B cell (primary cell): ENCODE results near the gene FGA. TPM values are rescaled to one million over a fixed set of nuclear protein-coding genes. Genes with fewer than 3 reads are reported as not detected.

ENCODE experiments used
- ATAC-seq: fragments of 200-7000 bp; cut with Tn5 transposase; one replicate; pipeline ENCODE4 v1.10.0; 2021; ENCODE audit warnings: low read depth, mild to moderate bottlenecking, moderate number of reproducible peaks, moderate library complexity
- CTCF ChIA-PET: fragments of 350-600 bp; sonication (Branson Sonifier 250); formaldehyde crosslinking; loops from one replicate; lab custom pipeline; 2021; ENCODE audit warnings: antibody characterized with exemption, inconsistent platforms; lab: Charles Lee
- POLR2A ChIA-PET: fragments of 350-600 bp; sonication (Branson Sonifier 250); formaldehyde crosslinking; loops from one replicate; lab custom pipeline; 2021; ENCODE audit warnings: antibody characterized with exemption; lab: Charles Lee
- DNase-seq: peaks from one replicate; pipeline ENCODE4 v3.0.0; 2013
- H2AFZ ChIP-seq: 2 replicates; pipeline ENCODE4 v1.6.1; 2012; ENCODE audit warnings: mild to moderate bottlenecking, low read depth, low read length; ENCODE audit not compliant: insufficient read depth, poor library complexity, severe bottlenecking
- H3K27ac ChIP-seq, 2 donors: 1 replicate in 1 of 2; 2 replicates in 1 of 2; pipeline ENCODE4 v1.5.1; 2012 to 2013; ENCODE audit warnings: low read length in 2 of 2, mild to moderate bottlenecking in 2 of 2, moderate library complexity in 1 of 2
- H3K27me3 ChIP-seq, 4 experiments: fragments of 200-600 bp in 1 of 4; sonication (generic) in 1 of 4; replicated peaks in 1 of 4; 1 replicate in 2 of 4; 2 replicates in 2 of 4; pipeline versions ENCODE4 v1.6.1 to v1.7.0; 2013 to 2016; ENCODE audit warnings: low read length in 3 of 4, mild to moderate bottlenecking in 2 of 4, mixed read lengths in 1 of 4, moderate library complexity in 1 of 4; ENCODE audit not compliant: insufficient read depth in 4 of 4, control insufficient read depth in 3 of 4; ENCODE audit errors: control extremely low read depth in 1 of 4
- H3K36me3 ChIP-seq, 2 experiments: replicated peaks in 1 of 2; 1 replicate in 1 of 2; 2 replicates in 1 of 2; pipeline versions ENCODE4 v1.6.1 to v1.7.1; 2013; ENCODE audit warnings: low read length in 1 of 2; ENCODE audit not compliant: insufficient read depth in 2 of 2, control insufficient read depth in 1 of 2; ENCODE audit errors: control extremely low read depth in 1 of 2, extremely low read depth in 1 of 2
- H3K4me1 ChIP-seq, 2 donors: fragments of 200-600 bp in 1 of 2; sonication (generic) in 1 of 2; 1 replicate in 1 of 2; 2 replicates in 1 of 2; pipeline versions ENCODE4 v1.5.1 to v1.6.1; 2013 to 2017; ENCODE audit warnings: low read length in 2 of 2; ENCODE audit not compliant: control insufficient read depth in 2 of 2, insufficient read depth in 2 of 2
- H3K4me2 ChIP-seq: replicated peaks from 2 replicates; pipeline ENCODE3; 2012; ENCODE audit warnings: mild to moderate bottlenecking, low read depth, low read length; ENCODE audit not compliant: poor library complexity, severe bottlenecking
- H3K4me3 ChIP-seq, 5 experiments: fragments of 200-600 bp in 1 of 5; sonication (generic) in 1 of 5; 1 replicate in 3 of 5; 2 replicates in 2 of 5; pipeline versions ENCODE4 v1.5.1 to v1.7.0; 2011 to 2016; ENCODE audit warnings: low read length in 4 of 5, mild to moderate bottlenecking in 4 of 5, low read depth in 2 of 5, control low read depth in 1 of 5, moderate library complexity in 1 of 5; ENCODE audit not compliant: insufficient read depth in 1 of 5; ENCODE audit errors: control extremely low read depth in 1 of 5, extremely low read depth in 1 of 5
- H3K79me2 ChIP-seq: fragments of 200-600 bp; sonication (generic); one replicate; pipeline ENCODE4 v1.6.0; 2016; ENCODE audit warnings: low read length; ENCODE audit not compliant: control insufficient read depth, insufficient read depth
- H3K9ac ChIP-seq: fragments of 200-600 bp; sonication (generic); 2 replicates; pipeline ENCODE4 v1.6.1; 2017; ENCODE audit warnings: mild to moderate bottlenecking, low read length, moderate library complexity
- H3K9me3 ChIP-seq, 3 donors: one replicate each; pipeline versions ENCODE4 v1.6.1 to v1.7.1; 2013; ENCODE audit warnings: low read length in 2 of 3; ENCODE audit not compliant: control insufficient read depth in 2 of 3, insufficient read depth in 1 of 3; ENCODE audit errors: control extremely low read depth in 1 of 3
- H4K20me1 ChIP-seq: 2 replicates; pipeline ENCODE4 v1.6.0; 2012; ENCODE audit warnings: mild to moderate bottlenecking, low read length; ENCODE audit not compliant: insufficient read depth, control insufficient read depth, poor library complexity, severe bottlenecking
- H3K27ac Mint-ChIP-seq: one replicate; pipeline ENCODE4 v1.8.0; 2021; ENCODE audit warnings: mixed read lengths
- H3K27me3 Mint-ChIP-seq: one replicate; pipeline ENCODE4 v1.8.0; 2021; ENCODE audit warnings: mixed read lengths
- H3K4me1 Mint-ChIP-seq: one replicate; pipeline ENCODE4 v1.8.0; 2021; ENCODE audit warnings: mixed read lengths
- H3K4me3 Mint-ChIP-seq: one replicate; pipeline ENCODE4 v1.8.0; 2021; ENCODE audit warnings: mixed read lengths
- H3K9me3 Mint-ChIP-seq: one replicate; pipeline ENCODE4 v1.8.0; 2022; ENCODE audit warnings: mixed read lengths; ENCODE audit not compliant: insufficient read depth
- CTCF ChIP-seq: fragments of 200-600 bp; IDR thresholded peaks from one replicate; pipeline ENCODE4 v1.8.0; 2022; ENCODE audit warnings: antibody characterized with exemption, mild to moderate bottlenecking
- EZH2 ChIP-seq: IDR thresholded peaks from 2 replicates; pipeline ENCODE4 v1.6.1; 2012; ENCODE audit warnings: borderline replicate concordance, low read depth, mild to moderate bottlenecking, moderate library complexity, low read length; ENCODE audit not compliant: insufficient read depth, poor library complexity, severe bottlenecking
- WGBS: methylation state at CpG from one replicate; pipeline ENCODE4 v1.1.5; 2013; ENCODE audit warnings: missing lambda C conversion rate; ENCODE audit not compliant: insufficient coverage; 5-methylcytosine and 5-hydroxymethylcytosine counted together
- intact Hi-C: fragments of 100-400 bp; cut with micrococcal nuclease; formaldehyde crosslinking; loops from one replicate; pipeline ENCODE4 v1.10.0; 2022
- polyA plus RNA-seq: library from polyadenylated mRNA; depleted of rRNA; stranded (reverse); fragments of >200 nt; gene quantifications from 2 replicates; pipeline ENCODE4 v1.2.3, GENCODE V29; 2012
- total RNA-seq, 2 donors: library from RNA; stranded (reverse); fragments of 120-200 nt in 1 of 2; gene quantifications; 1 replicate in 1 of 2; 2 replicates in 1 of 2; pipeline versions ENCODE4 v1.2.3 to v1.2.4, GENCODE V29; 2013 to 2022

FGA gene
- total and polyA plus RNA-seq, 2 donors (not counting 1 experiment from before 2014, with no cell fraction given), result not detected

- peaks cover 0 to 1% (median 0%) of the 10 kb centered on the region in 3 donors for H3K9me3 ChIP-seq
- CTCF ChIA-PET, result no interaction called here
- 90% methylated on average over 1 of the region's 2 CpGs for WGBS
Measured at GRCh38 chr4:154631828-154632227, 41.3 kb upstream of the FGA start.

GRCh38 chr4:154630324-154630723 lies 39.8 kb upstream of the FGA start:
- Histone ChIP-seq H3K9me3 (peaks cover 0 to 1% (median 0%) of the 10 kb centered on the region in 3 donors), H3K4me2 (no peak overlapping the region), H3K79me2 (no peaks in the 10 kb centered on the region), H3K27ac (no peak overlapping the region), H3K9ac (no peak overlapping the region), H4K20me1 (no peaks in the 10 kb centered on the region), H3K4me1 (peaks cover 9 to 13% of the 10 kb centered on the region in 2 donors), H3K27me3 (peaks cover 0 to 43% (median 33%) of the 10 kb centered on the region in 4 experiments), H3K4me3 (no peak overlapping the region), H3K36me3 (no peaks in the 10 kb centered on the region), H2AFZ (no peak overlapping the region)
- DNase-seq (no peak), ATAC-seq (no peak)
- Mint-ChIP-seq H3K9me3 (no peaks in the 10 kb centered on the region), H3K4me1 (peaks cover 2% of the 10 kb centered on the region), H3K27me3 (peaks cover 35% of the 10 kb centered on the region), H3K27ac (no peak overlapping the region), H3K4me3 (no peak overlapping the region)
- TF ChIP-seq CTCF (no peak), EZH2 (no peak)
- ChIA-PET POLR2A (no interaction called here), CTCF (interaction anchor here (1.4 to 1.9 kb wide), 2 partner anchors 10 to 12 kb away, joined by 3 to 6 read pairs; no protein-coding TSS in a partner anchor)
- intact Hi-C loops, result no loop called here

More at GRCh38 chr4:154631828-154632227, 41.3 kb upstream of the FGA start:
- no peaks in the 10 kb centered on the region for H3K79me2 ChIP-seq
- no peak overlapping the region for H3K4me2 ChIP-seq
- H3K27ac ChIP-seq, result no peak overlapping the region
- no peaks in the 10 kb centered on the region for H3K4me1 Mint-ChIP-seq
- H3K36me3 ChIP-seq, result no peaks in the 10 kb centered on the region
- no peak overlapping the region for H2AFZ ChIP-seq
- H3K4me3 Mint-ChIP-seq, result no peak overlapping the region
- POLR2A ChIA-PET, result no interaction called here
- H3K27me3 Mint-ChIP-seq, result peaks cover 32% of the 10 kb centered on the region
- no peak for TF ChIP-seq CTCF
- no peak for TF ChIP-seq EZH2
- peaks cover 5 to 8% of the 10 kb centered on the region in 2 donors for H3K4me1 ChIP-seq
- no peak for ATAC-seq
- intact Hi-C loops, result no loop called here
- peaks cover 0 to 43% (median 25%) of the 10 kb centered on the region in 4 experiments for H3K27me3 ChIP-seq
- H3K4me3 ChIP-seq, result no peak overlapping the region
- DNase-seq, result no peak
- peaks cover 4% of the 10 kb centered on the region for H3K9me3 Mint-ChIP-seq
- no peak overlapping the region for H3K27ac Mint-ChIP-seq
- no peak overlapping the region for H3K9ac ChIP-seq
- H4K20me1 ChIP-seq, result no peaks in the 10 kb centered on the region
